Right atrium auricular region (tissue), 2 donors: ENCODE data around the gene KIN. TPM values are rescaled to one million over a fixed set of nuclear protein-coding genes. Genes with fewer than 3 reads are reported as not detected.

Experiments
- DNase-seq: peaks from one replicate; pipeline ENCODE4 v3.0.0-alpha.2; 2019; ENCODE audit warnings: low spot score
- H3K27ac ChIP-seq, 2 donors: fragments of 200-600 bp; sonication (generic); 1 replicate in 1 of 2; 2 replicates in 1 of 2; pipeline ENCODE4 v1.5.1; 2016 to 2019
- H3K27me3 ChIP-seq, 2 donors: fragments of 200-600 bp; sonication (generic); one replicate each; pipeline versions ENCODE4 v1.5.1 to v1.6.0; 2017 to 2019
- H3K36me3 ChIP-seq: fragments of 200-600 bp; sonication (generic); one replicate; pipeline ENCODE4 v1.5.1; 2016
- H3K4me1 ChIP-seq, 2 donors: fragments of 200-600 bp; sonication (generic); one replicate each; pipeline versions ENCODE4 v1.5.1 to v1.6.0; 2017 to 2019
- H3K4me3 ChIP-seq, 2 donors: fragments of 200-600 bp; sonication (generic); 1 replicate in 1 of 2; 2 replicates in 1 of 2; pipeline ENCODE4 v1.5.1; 2017 to 2019; ENCODE audit warnings: mild to moderate bottlenecking in 1 of 2, moderate library complexity in 1 of 2
- H3K9me3 ChIP-seq, 2 donors: fragments of 200-600 bp; sonication (generic); one replicate each; pipeline ENCODE4 v1.5.1; 2019
- CTCF ChIP-seq, 2 donors: fragments of 200-600 bp; sonication (generic); IDR thresholded peaks; one replicate each; pipeline ENCODE4 v1.5.1; 2019; ENCODE audit warnings: antibody characterized with exemption in 2 of 2
- total RNA-seq, 2 donors: library from RNA; depleted of rRNA; stranded (reverse); fragments of >200 nt; gene quantifications; one replicate each; pipeline ENCODE4 v1.1.0, GENCODE V29; 2016

The KIN gene
- total RNA-seq: 1 to 10 TPM; 3.0 to 5.1 TPM

GRCh38 chr10:7787857-7788638, at the start of gene KIN, which contains the start of gene ATP5F1C:
TSS of gene KIN (minus strand) at chr10:7787993. CDS start at chr10:7787933, 60 bp downstream.
TSS of gene ATP5F1C (plus strand) at chr10:7788177. CDS start at chr10:7788208, 31 bp downstream.
- peak within 1 kb of the TSS; percentile 94 to 97 for H3K4me3 ChIP-seq
- DNase-seq: peak; percentile 97
- H3K27me3 ChIP-seq: no peaks in the 10 kb centered on the region
- no peak for TF ChIP-seq CTCF (IDR thresholded peaks at IDR 0.05)
- no peaks in the 10 kb centered on the region for H3K9me3 ChIP-seq
- peaks cover 0 to 55% of the 10 kb centered on the region in 2 donors for H3K4me1 ChIP-seq
- H3K36me3 ChIP-seq: no peaks in the 10 kb centered on the region
- peak within 1 kb of the TSS; percentile 90 to 96 for H3K27ac ChIP-seq

- no peak for TF ChIP-seq CTCF (IDR thresholded peaks at IDR 0.05)
- Histone ChIP-seq H3K9me3 (no peaks in the 10 kb centered on the region), H3K4me3 (no peak overlapping the region), H3K36me3 (no peaks in the 10 kb centered on the region), H3K27me3 (no peaks in the 10 kb centered on the region), H3K27ac (no peak overlapping the region), H3K4me1 (no peaks in the 10 kb centered on the region)
- DNase-seq: no peak
These were observed 48.8 kb upstream of the KIN start for GRCh38 chr10:7836571-7836970.

- Histone ChIP-seq H3K4me1 (no peaks in the 10 kb centered on the region), H3K27me3 (no peaks in the 10 kb centered on the region), H3K27ac (no peak overlapping the region), H3K9me3 (no peaks in the 10 kb centered on the region), H3K36me3 (no peaks in the 10 kb centered on the region), H3K4me3 (no peak overlapping the region)
- no peak for TF ChIP-seq CTCF (IDR thresholded peaks at IDR 0.05)
- DNase-seq: no peak
These were observed 46.5 kb upstream of the KIN start for GRCh38 chr10:7834262-7834661.

DNA sequence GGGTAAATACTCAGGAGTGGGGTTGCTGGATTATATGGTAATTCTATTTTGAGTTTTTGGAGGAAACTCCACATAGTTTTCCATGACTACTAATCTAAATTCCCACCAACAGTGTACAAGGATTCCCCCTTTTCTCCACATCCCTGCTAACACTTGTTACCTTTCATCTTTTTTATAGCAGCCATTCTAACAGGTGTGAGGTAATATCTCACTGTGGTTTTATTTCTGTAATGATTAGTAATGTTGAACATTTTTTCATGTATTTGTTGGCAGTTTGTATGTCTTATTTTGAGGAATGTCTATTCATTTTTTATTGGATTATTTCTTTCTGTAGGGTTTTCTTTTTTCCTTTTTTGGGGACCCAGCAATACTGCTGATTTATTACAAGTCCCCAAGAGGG, 45.4 kb upstream of the KIN start:
- no peak for TF ChIP-seq CTCF (IDR thresholded peaks at IDR 0.05)
- DNase-seq: no peak
- Histone ChIP-seq H3K36me3 (no peaks in the 10 kb centered on the region), H3K9me3 (no peaks in the 10 kb centered on the region), H3K4me1 (no peaks in the 10 kb centered on the region), H3K4me3 (no peak overlapping the region), H3K27ac (no peak overlapping the region), H3K27me3 (no peaks in the 10 kb centered on the region)

- no peaks in the 10 kb centered on the region for H3K4me1 ChIP-seq
- no peak for TF ChIP-seq CTCF (IDR thresholded peaks at IDR 0.05)
- no peak for DNase-seq
- H3K9me3 ChIP-seq: no peaks in the 10 kb centered on the region
- H3K27ac ChIP-seq: no peak overlapping the region
- no peaks in the 10 kb centered on the region for H3K36me3 ChIP-seq
- no peaks in the 10 kb centered on the region for H3K27me3 ChIP-seq
- H3K4me3 ChIP-seq: no peak overlapping the region
These were observed 44.3 kb upstream of the KIN start for GRCh38 chr10:7832060-7832459.
